BLaER1 (cell line): Measurements from ENCODE around the gene MAT2A.
A peak's percentile ranks its signal among the peaks of the same experiment; 100 is the strongest.

ENCODE experiments used
- H3K27ac ChIP-seq: shearing (Covaris generic); formaldehyde crosslinking; 2 replicates; pipeline ENCODE4 v1.8.1; 2022
- H3K27me3 ChIP-seq: shearing (Covaris generic); formaldehyde crosslinking; 2 replicates; pipeline ENCODE4 v1.8.1; 2022
- H3K36me3 ChIP-seq: shearing (Covaris generic); formaldehyde crosslinking; 2 replicates; pipeline ENCODE4 v1.8.1; 2022
- H3K4me1 ChIP-seq: shearing (Covaris generic); formaldehyde crosslinking; 2 replicates; pipeline ENCODE4 v1.8.1; 2022
- H3K4me2 ChIP-seq: shearing (Covaris generic); formaldehyde crosslinking; 2 replicates; pipeline ENCODE4 v1.8.1; 2022
- H3K4me3 ChIP-seq: shearing (Covaris generic); formaldehyde crosslinking; 2 replicates; pipeline ENCODE4 v1.8.1; 2022
- H3K9ac ChIP-seq: shearing (Covaris generic); formaldehyde crosslinking; 2 replicates; pipeline ENCODE4 v1.8.1; 2022
- H3K9me3 ChIP-seq: shearing (Covaris generic); formaldehyde crosslinking; 2 replicates; pipeline ENCODE4 v1.8.1; 2022
- H4K20me1 ChIP-seq: shearing (Covaris generic); formaldehyde crosslinking; 2 replicates; pipeline ENCODE4 v1.8.1; 2022
- Cebpa-rat ChIP-seq: shearing (Covaris generic); IDR thresholded peaks from 2 replicates; pipeline ENCODE4 v1.8.1; 2022

The MAT2A gene

DNA sequence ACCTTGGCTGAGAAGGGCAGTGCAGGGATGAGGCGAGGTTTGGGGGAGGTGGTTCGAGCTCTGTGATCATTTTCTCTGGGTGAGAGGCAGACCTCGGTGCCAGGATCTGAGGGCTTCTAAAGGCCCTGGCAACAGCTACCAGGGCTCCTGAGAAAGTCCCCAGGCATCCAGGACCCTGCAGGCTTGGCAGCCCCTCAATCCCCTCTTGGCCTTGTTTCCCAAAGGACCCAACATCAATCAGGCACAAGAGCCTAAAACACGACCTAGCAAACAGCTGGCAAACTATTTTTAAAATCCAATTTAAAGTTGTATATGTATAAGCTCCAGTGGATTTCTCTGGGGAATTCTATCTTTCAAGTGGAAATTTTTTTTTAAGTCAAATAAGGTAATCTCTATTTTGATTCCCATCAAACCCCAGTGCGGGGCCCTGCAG lies 15.0 kb upstream of the MAT2A start:
- Histone ChIP-seq H3K4me2 (peak overlapping the region; percentile 85), H4K20me1 (no peaks in the 10 kb centered on the region), H3K27me3 (no peaks in the 10 kb centered on the region), H3K9me3 (no peaks in the 10 kb centered on the region), H3K27ac (peak overlapping the region; percentile 76), H3K36me3 (no peaks in the 10 kb centered on the region), H3K4me1 (peaks cover 40% of the 10 kb centered on the region), H3K4me3 (peak overlapping the region; percentile 50; the same call in 1 of the 2 replicates), H3K9ac (peak overlapping the region; percentile 70)
- no peak for TF ChIP-seq Cebpa-rat

DNA sequence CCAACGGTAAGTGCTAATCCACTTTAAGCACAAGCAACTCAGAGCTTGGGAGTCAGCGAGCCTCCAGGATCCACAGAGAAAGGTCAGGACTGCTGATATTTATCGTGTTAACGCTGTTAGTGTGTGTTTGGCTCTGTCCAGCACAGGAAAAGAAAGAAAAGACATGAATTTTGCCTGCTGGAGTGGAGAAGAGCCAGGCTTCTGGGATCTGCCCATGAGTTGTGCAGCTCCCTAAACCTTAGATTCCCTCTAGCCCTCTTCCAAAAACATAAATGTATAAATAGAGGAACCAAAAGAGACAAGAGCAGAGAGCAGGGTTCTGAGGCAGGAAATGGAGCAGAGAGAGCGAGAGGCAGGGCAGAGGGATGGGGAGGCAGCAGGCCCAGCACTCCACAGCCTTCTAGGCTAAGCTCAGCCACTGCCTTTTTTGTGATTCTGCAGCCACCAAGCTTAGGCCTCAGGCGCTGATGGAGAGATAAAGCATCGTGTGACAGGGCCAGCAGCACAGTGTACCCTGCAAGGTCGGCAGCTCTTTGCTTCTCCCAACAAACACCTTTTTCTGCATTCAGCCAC lies 14.5 kb upstream of the MAT2A start:
- Histone ChIP-seq H3K36me3 (no peaks in the 10 kb centered on the region), H3K27ac (peak overlapping the region; percentile 76), H3K4me1 (peaks cover 40% of the 10 kb centered on the region), H3K4me2 (peak overlapping the region; percentile 85), H4K20me1 (no peaks in the 10 kb centered on the region), H3K27me3 (no peaks in the 10 kb centered on the region), H3K9ac (peak overlapping the region; percentile 70), H3K9me3 (no peaks in the 10 kb centered on the region), H3K4me3 (peak overlapping the region; percentile 50)
- TF ChIP-seq Cebpa-rat = no peak

DNA sequence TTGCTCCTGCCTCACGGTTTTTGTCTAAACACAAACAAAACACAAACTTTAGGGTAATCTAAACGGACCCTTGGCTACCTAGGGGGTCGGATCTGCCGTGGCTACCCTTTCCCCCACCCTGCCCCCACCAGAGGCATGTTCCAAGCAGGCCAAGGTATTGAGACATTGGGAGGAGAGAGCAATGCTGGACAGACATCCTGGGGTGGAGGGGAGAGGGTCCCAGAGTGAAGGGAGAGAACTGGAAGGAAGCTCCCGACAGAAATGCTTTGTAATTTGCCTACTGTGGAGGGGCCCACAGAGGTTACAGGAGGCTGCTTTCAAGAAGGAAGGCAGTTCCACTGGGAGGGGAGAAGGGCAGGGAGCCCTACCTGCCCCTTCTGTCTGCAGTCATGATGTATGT lies 13.9 kb upstream of the MAT2A start:
- Histone ChIP-seq H3K4me3 (peak overlapping the region; percentile 50), H4K20me1 (no peaks in the 10 kb centered on the region), H3K9me3 (no peaks in the 10 kb centered on the region), H3K4me2 (peak overlapping the region; percentile 85), H3K4me1 (peaks cover 40% of the 10 kb centered on the region), H3K36me3 (no peaks in the 10 kb centered on the region), H3K27me3 (no peaks in the 10 kb centered on the region), H3K27ac (peak overlapping the region; percentile 76), H3K9ac (peak overlapping the region; percentile 70)
- TF ChIP-seq Cebpa-rat = no peak

DNA sequence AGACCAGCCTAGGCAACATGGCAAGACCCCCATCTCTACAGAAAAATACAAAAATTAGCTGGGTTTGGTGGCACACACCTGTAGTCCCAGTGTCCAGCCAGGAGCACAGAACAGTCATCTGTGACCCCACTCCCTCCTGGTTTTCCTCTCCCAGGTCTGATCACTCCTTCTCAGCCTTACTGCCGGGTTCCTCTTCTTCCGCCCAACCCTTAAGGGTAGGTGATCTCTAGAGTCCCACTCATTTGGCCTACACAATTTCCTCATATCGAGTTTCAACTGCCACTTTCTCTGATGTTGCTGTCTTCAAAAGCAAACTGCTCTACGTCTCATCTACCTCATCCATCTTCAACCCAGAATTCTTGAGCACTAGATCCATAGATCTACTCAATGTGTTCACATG lies 13.4 kb upstream of the MAT2A start:
- H3K27ac ChIP-seq = peak overlapping the region; percentile 76
- no peak for TF ChIP-seq Cebpa-rat
- H3K27me3 ChIP-seq = no peaks in the 10 kb centered on the region
- no peaks in the 10 kb centered on the region for H4K20me1 ChIP-seq
- H3K9me3 ChIP-seq = no peaks in the 10 kb centered on the region
- H3K9ac ChIP-seq = peak overlapping the region; percentile 70
- H3K4me3 ChIP-seq = peak overlapping the region; percentile 50
- H3K4me1 ChIP-seq = peaks cover 40% of the 10 kb centered on the region
- H3K4me2 ChIP-seq = peak overlapping the region; percentile 85
- no peaks in the 10 kb centered on the region for H3K36me3 ChIP-seq

DNA sequence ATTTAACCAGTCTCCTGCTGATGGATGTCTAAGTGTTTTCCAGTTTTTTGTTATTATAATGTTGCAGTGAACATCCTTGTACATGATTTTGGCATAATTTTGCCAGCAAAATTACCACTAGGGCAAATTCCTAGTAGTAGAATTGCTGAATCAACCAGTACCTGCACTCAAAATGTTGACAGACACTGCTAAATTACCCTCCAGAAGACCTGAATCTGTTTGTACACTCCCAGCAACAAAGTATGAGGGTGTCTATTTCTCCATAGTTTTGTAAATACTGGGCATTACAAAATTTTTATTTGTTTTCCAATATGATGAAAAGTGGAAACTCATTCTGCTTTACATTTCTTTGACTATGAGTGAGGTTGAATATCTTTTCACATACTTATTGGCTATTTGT lies 11.2 kb upstream of the MAT2A start:
- H3K4me3 ChIP-seq = no peak overlapping the region

DNA sequence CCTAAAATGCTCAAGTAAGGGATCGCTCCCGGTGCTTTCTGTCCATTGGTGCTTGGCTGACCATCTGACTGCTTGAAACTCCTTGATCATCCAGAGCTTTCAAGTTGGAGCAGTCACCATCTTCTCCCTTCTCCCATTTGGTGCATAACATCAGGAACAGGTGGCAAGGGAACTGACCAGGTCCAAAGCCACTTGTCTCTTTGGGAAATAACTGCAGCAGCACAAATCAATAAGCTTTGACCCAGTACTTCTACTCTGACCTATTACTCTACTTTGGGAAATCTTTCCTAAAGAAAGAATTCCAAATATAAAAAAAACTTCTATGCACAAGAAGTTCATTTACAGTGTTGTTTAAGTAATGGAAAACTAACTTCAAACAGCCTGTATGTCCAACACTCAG lies 10.6 kb upstream of the MAT2A start:
- no peak overlapping the region for H3K9ac ChIP-seq
- no peak overlapping the region for H3K27ac ChIP-seq
- H3K9me3 ChIP-seq = no peaks in the 10 kb centered on the region

More for the DNA sequence above, 11.2 kb upstream of the MAT2A start:
- TF ChIP-seq Cebpa-rat = no peak
- Histone ChIP-seq H3K4me2 (no peak overlapping the region), H3K9ac (no peak overlapping the region), H4K20me1 (no peaks in the 10 kb centered on the region), H3K4me1 (peaks cover 40% of the 10 kb centered on the region), H3K27me3 (no peaks in the 10 kb centered on the region), H3K27ac (no peak overlapping the region), H3K36me3 (no peaks in the 10 kb centered on the region), H3K9me3 (no peaks in the 10 kb centered on the region)

DNA sequence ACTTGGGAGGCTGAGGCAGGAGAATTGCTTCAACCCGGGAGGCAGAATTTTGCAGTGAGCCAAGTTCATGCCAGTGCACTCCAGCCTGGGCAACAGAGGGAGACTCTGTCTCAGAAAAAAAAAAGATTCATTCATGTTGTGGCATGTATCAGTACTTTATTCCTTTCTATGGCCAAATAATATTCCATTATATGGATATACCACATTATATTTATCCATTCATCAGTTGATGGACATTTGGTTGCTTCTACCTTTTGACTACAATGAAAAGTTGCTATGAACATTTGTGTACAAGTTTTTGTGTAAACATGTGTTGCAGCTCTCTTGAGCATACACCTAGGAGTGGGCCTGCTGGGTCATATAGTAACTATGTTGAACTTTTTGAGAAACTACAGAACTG lies 9.2 kb upstream of the MAT2A start:
- no peaks in the 10 kb centered on the region for H3K9me3 ChIP-seq
- no peak overlapping the region for H3K4me3 ChIP-seq
- TF ChIP-seq Cebpa-rat = no peak
- peaks cover 31% of the 10 kb centered on the region for H3K4me1 ChIP-seq
- no peak overlapping the region for H3K27ac ChIP-seq
- no peak overlapping the region for H3K4me2 ChIP-seq
- H3K9ac ChIP-seq = no peak overlapping the region
- no peaks in the 10 kb centered on the region for H3K27me3 ChIP-seq
- no peaks in the 10 kb centered on the region for H4K20me1 ChIP-seq
- no peaks in the 10 kb centered on the region for H3K36me3 ChIP-seq

More for the DNA sequence above, 10.6 kb upstream of the MAT2A start:
- no peak overlapping the region for H3K4me3 ChIP-seq
- H3K27me3 ChIP-seq = no peaks in the 10 kb centered on the region
- no peaks in the 10 kb centered on the region for H3K36me3 ChIP-seq
- no peaks in the 10 kb centered on the region for H4K20me1 ChIP-seq
- H3K4me2 ChIP-seq = no peak overlapping the region
- H3K4me1 ChIP-seq = peaks cover 36% of the 10 kb centered on the region
- TF ChIP-seq Cebpa-rat = no peak

DNA sequence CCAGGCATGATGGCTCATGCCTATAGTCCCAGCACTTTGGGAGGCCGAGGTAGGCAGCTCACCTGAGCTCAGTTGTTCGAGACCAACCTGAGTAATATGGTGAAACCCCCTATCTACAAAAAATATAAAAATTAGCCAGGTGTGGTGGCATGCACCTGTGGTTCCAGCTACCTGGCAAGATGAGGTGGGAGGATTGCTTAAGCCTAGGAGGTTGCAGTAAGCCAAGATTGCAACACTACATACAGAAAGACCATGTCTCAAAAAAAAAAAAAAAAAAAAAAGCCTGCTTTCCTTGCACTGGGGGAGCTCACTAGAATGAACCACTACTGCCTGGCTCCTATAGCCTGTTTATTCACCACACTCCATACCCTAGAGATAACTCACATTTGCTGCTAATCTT lies 7.4 kb upstream of the MAT2A start:
- no peaks in the 10 kb centered on the region for H3K27me3 ChIP-seq
- TF ChIP-seq Cebpa-rat = no peak
- H3K9ac ChIP-seq = no peak overlapping the region

DNA sequence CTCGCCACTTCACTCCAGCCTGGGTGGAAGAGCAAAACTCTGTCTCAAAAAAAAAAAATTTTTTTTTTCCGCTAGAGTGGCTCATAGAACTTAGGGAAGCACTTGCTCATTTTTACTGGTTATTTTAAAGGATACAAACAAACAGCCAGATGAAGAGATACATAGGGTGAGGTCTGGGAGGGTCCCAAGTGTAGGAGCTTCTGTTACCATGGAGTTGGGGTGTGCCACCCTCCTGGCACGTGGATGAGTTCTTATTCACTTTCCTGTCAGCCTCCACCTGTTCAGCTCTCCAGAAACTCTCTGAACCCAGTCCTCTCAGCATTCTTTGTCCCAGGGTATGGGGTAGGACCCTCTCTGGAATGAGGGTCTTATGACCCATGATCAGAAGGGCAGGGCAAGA lies 4.9 kb upstream of the MAT2A start:
- H3K9me3 ChIP-seq = no peaks in the 10 kb centered on the region
- peaks cover 38% of the 10 kb centered on the region for H3K4me1 ChIP-seq
- no peaks in the 10 kb centered on the region for H3K27me3 ChIP-seq
- H3K27ac ChIP-seq = 0 out of 2 replicates have a peak overlapping the region, but pooled peaks have one; percentile 22
- no peak overlapping the region for H3K9ac ChIP-seq
- TF ChIP-seq Cebpa-rat = no peak
- no peaks in the 10 kb centered on the region for H3K36me3 ChIP-seq
- H3K4me2 ChIP-seq = no peak overlapping the region
- H3K4me3 ChIP-seq = no peak overlapping the region
- no peaks in the 10 kb centered on the region for H4K20me1 ChIP-seq

More for the DNA sequence above, 7.4 kb upstream of the MAT2A start:
- Histone ChIP-seq H3K4me3 (no peak overlapping the region), H3K4me1 (peaks cover 31% of the 10 kb centered on the region), H3K4me2 (no peak overlapping the region), H3K36me3 (no peaks in the 10 kb centered on the region), H4K20me1 (no peaks in the 10 kb centered on the region), H3K9me3 (no peaks in the 10 kb centered on the region), H3K27ac (no peak overlapping the region)

DNA sequence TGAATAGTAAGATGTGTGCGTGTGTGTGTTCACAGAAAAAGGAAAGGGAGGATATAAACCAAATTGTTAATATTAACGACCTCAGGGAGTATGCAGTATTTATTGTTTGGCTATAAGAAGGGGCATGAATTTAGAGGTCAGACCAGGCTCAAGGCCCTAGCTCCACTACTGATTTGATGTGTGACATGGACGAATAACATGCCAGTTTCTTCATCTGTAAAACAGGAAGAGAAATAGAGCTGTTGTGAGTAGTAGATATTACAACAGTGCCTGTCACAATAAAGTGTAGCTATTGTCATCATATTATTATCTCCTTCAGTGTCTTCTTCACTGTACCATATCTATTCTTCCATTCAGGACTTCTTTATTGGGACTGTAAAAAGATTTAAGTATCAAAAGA lies 4.1 kb upstream of the MAT2A start:
- peaks cover 38% of the 10 kb centered on the region for H3K4me1 ChIP-seq
- peaks cover 7% of the 10 kb centered on the region for H4K20me1 ChIP-seq
- no peak overlapping the region for H3K4me3 ChIP-seq
- no peak overlapping the region for H3K9ac ChIP-seq
- H3K27ac ChIP-seq = no peak overlapping the region
- H3K27me3 ChIP-seq = no peaks in the 10 kb centered on the region
- H3K4me2 ChIP-seq = no peak overlapping the region
- no peaks in the 10 kb centered on the region for H3K9me3 ChIP-seq
- peaks cover 2% of the 10 kb centered on the region for H3K36me3 ChIP-seq
- no peak for TF ChIP-seq Cebpa-rat

DNA sequence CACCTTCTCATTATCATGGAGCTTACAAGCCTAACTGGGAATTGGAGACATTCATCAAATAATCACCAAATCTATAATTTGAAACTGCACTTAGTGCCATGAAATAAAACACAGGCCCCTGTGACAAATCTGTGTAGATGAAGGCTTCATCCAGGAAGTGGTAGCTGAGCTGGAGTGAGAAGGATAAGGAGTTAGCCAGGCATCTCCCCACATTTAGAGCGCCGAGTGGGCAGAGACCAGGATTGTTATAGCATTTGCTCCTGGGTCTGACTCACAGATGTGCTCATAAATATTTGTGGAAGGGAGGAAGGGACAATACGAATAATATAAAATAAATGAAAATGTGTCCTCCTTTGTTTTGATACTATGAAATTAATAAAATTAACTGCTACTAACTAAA lies 2.5 kb upstream of the MAT2A start:
- Histone ChIP-seq H3K36me3 (peaks cover 18% of the 10 kb centered on the region), H3K4me3 (no peak overlapping the region), H3K4me1 (peaks cover 46% of the 10 kb centered on the region), H3K27ac (no peak overlapping the region), H4K20me1 (peaks cover 23% of the 10 kb centered on the region), H3K27me3 (no peaks in the 10 kb centered on the region), H3K9me3 (no peaks in the 10 kb centered on the region), H3K4me2 (peak overlapping the region; percentile 93), H3K9ac (peak overlapping the region; percentile 100)
- TF ChIP-seq Cebpa-rat = no peak
